K562 (cell line): ENCODE measurements around the gene ADAM19. TPM values are rescaled to one million over a fixed set of nuclear protein-coding genes. Genes with fewer than 3 reads are reported as not detected.

Experiments
- BRF1 ChIP-seq: IDR thresholded peaks from 3 replicates; pipeline ENCODE4 v1.6.1; 2011; ENCODE audit warnings: borderline replicate concordance, mild to moderate bottlenecking; ENCODE audit not compliant: insufficient read length; ENCODE audit errors: extremely low read depth
- FOXP1 ChIP-seq: sonication (generic); formaldehyde crosslinking; IDR thresholded peaks from 2 replicates; pipeline ENCODE4 v1.8.0; 2022; ENCODE audit warnings: mild to moderate bottlenecking, missing genetic modification reagents
- NFIC ChIP-seq: fragments of 450-650 bp; IDR thresholded peaks from 2 replicates; pipeline ENCODE4 v1.6.1; 2017; ENCODE audit warnings: mild to moderate bottlenecking, inconsistent platforms
- TAF1 ChIP-seq: IDR thresholded peaks from 2 replicates; pipeline ENCODE4 v1.6.1; 2011; ENCODE audit warnings: mild to moderate bottlenecking, low read length, moderate library complexity; ENCODE audit not compliant: insufficient read depth, control insufficient read depth, severe bottlenecking; ENCODE audit errors: extremely low read depth
- TCF7 ChIP-seq: sonication (generic); IDR thresholded peaks from 2 replicates; pipeline ENCODE4 v1.6.1; 2016; ENCODE audit warnings: antibody characterized with exemption, borderline replicate concordance
- TGIF2 ChIP-seq: sonication (generic); formaldehyde crosslinking; IDR thresholded peaks from 2 replicates; pipeline ENCODE4 v1.8.1; 2022; ENCODE audit warnings: mild to moderate bottlenecking, missing genetic modification reagents, moderate library complexity
- ZNF134 ChIP-seq: fragments of 250-450 bp; sonication (Bioruptor Pico); conservative IDR thresholded peaks from 2 replicates; pipeline ENCODE4 v1.4.0; 2020
- ZNF384 ChIP-seq: IDR thresholded peaks from 2 replicates; pipeline ENCODE4 v1.6.1; 2012; ENCODE audit warnings: low read depth, low read length, improper control_type of control experiment
- ZNF75A ChIP-seq: fragments of 450-650 bp; formaldehyde crosslinking; IDR thresholded peaks from 2 replicates; pipeline ENCODE4 v1.4.0; 2020; ENCODE audit warnings: mild to moderate bottlenecking
- polyA plus RNA-seq, 8 experiments: library from polyadenylated mRNA; depleted of rRNA in 4 of 8; stranded (reverse) in 5 of 8; unstranded in 3 of 8; fragments of >200 nt; fragmentation: Nextera tagmentation in 2 of 8; fragmentation: Illumina TruSeq in 1 of 8; extraction: Ambion mirVana in 2 of 8; extraction: Trizol in 1 of 8; gene quantifications; 2 replicates each; pipeline versions ENCODE4 v1.2.1 to v1.2.3, GENCODE V29; 2011 to 2014; ENCODE audit warnings: inconsistent platforms in 1 of 8, missing spikeins in 1 of 8
- total RNA-seq, 7 experiments: library from RNA; depleted of rRNA in 6 of 7; stranded (reverse); fragments of >200 nt in 6 of 7; fragmentation: Illumina TruSeq in 2 of 7; extraction: Trizol in 2 of 7; gene quantifications; 2 replicates each; pipeline versions ENCODE4 v1.2.1 to v1.2.3, GENCODE V29; 2011 to 2021; ENCODE audit warnings: low replicate concordance in 1 of 7
- TF ChIP-seq, protein P1 (sequence below): fragments of 250-450 bp; sonication (Bioruptor Pico); IDR thresholded peaks from 2 replicates; pipeline ENCODE4 v1.9.0; 2021; ENCODE audit warnings: mild to moderate bottlenecking
- TF ChIP-seq, protein P2 (sequence below): sonication (generic); formaldehyde crosslinking; IDR thresholded peaks from 2 replicates; pipeline ENCODE4 v1.8.1; 2023; ENCODE audit warnings: mild to moderate bottlenecking, missing genetic modification reagents
- TF ChIP-seq, protein P3 (sequence below): fragments of 200-600 bp; sonication (generic); IDR thresholded peaks from one replicate; pipeline ENCODE4 v1.6.1; 2012; ENCODE audit warnings: mild to moderate bottlenecking, low read depth, low read length, inconsistent platforms
- TF ChIP-seq, protein P4 (sequence below): sonication (generic); formaldehyde crosslinking; IDR thresholded peaks from 2 replicates; pipeline ENCODE4 v1.8.0; 2023; ENCODE audit warnings: mild to moderate bottlenecking, missing genetic modification reagents

Gene ADAM19
- total and polyA plus RNA-seq, 9 of the 15 experiments (the other 6 are each of a cell fraction or from before 2014, with no cell fraction given), result 0.11 to 1.1 (median 0.43) TPM

DNA sequence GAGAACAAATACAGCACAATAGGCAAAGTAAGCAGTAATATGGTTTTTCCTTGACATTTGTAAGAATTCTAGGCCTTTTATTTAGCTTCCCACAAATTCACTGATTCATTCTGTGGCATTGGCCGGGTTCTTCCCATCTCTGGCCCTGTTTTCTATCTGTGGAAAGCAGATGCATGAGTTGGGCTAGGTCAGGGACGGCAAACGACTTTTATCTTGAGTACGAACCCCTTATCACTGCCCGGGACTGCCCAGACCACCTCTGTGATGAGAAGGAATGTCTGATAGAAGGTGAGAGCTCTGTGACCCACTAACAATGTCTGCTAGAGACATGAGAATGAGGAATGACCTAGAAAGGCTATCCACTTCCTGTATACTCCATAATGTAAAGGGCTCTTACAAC, 35.4 kb upstream of the ADAM19 start (continued):
- TF ChIP-seq, protein P1, sequence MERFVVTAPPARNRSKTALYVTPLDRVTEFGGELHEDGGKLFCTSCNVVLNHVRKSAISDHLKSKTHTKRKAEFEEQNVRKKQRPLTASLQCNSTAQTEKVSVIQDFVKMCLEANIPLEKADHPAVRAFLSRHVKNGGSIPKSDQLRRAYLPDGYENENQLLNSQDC (CRISPR knock-in tag), result no peak
- TF ChIP-seq TAF1, result no peak
- TF ChIP-seq ZNF134 (CRISPR knock-in tag), result no peak
- TF ChIP-seq, protein P2, sequence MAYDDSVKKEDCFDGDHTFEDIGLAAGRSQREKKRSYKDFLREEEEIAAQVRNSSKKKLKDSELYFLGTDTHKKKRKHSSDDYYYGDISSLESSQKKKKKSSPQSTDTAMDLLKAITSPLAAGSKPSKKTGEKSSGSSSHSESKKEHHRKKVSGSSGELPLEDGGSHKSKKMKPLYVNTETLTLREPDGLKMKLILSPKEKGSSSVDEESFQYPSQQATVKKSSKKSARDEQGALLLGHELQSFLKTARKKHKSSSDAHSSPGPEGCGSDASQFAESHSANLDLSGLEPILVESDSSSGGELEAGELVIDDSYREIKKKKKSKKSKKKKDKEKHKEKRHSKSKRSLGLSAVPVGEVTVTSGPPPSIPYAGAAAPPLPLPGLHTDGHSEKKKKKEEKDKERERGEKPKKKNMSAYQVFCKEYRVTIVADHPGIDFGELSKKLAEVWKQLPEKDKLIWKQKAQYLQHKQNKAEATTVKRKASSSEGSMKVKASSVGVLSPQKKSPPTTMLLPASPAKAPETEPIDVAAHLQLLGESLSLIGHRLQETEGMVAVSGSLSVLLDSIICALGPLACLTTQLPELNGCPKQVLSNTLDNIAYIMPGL (CRISPR knock-in tag), result no peak
- TF ChIP-seq NFIC, result peak; percentile 89
- TF ChIP-seq, protein P3, sequence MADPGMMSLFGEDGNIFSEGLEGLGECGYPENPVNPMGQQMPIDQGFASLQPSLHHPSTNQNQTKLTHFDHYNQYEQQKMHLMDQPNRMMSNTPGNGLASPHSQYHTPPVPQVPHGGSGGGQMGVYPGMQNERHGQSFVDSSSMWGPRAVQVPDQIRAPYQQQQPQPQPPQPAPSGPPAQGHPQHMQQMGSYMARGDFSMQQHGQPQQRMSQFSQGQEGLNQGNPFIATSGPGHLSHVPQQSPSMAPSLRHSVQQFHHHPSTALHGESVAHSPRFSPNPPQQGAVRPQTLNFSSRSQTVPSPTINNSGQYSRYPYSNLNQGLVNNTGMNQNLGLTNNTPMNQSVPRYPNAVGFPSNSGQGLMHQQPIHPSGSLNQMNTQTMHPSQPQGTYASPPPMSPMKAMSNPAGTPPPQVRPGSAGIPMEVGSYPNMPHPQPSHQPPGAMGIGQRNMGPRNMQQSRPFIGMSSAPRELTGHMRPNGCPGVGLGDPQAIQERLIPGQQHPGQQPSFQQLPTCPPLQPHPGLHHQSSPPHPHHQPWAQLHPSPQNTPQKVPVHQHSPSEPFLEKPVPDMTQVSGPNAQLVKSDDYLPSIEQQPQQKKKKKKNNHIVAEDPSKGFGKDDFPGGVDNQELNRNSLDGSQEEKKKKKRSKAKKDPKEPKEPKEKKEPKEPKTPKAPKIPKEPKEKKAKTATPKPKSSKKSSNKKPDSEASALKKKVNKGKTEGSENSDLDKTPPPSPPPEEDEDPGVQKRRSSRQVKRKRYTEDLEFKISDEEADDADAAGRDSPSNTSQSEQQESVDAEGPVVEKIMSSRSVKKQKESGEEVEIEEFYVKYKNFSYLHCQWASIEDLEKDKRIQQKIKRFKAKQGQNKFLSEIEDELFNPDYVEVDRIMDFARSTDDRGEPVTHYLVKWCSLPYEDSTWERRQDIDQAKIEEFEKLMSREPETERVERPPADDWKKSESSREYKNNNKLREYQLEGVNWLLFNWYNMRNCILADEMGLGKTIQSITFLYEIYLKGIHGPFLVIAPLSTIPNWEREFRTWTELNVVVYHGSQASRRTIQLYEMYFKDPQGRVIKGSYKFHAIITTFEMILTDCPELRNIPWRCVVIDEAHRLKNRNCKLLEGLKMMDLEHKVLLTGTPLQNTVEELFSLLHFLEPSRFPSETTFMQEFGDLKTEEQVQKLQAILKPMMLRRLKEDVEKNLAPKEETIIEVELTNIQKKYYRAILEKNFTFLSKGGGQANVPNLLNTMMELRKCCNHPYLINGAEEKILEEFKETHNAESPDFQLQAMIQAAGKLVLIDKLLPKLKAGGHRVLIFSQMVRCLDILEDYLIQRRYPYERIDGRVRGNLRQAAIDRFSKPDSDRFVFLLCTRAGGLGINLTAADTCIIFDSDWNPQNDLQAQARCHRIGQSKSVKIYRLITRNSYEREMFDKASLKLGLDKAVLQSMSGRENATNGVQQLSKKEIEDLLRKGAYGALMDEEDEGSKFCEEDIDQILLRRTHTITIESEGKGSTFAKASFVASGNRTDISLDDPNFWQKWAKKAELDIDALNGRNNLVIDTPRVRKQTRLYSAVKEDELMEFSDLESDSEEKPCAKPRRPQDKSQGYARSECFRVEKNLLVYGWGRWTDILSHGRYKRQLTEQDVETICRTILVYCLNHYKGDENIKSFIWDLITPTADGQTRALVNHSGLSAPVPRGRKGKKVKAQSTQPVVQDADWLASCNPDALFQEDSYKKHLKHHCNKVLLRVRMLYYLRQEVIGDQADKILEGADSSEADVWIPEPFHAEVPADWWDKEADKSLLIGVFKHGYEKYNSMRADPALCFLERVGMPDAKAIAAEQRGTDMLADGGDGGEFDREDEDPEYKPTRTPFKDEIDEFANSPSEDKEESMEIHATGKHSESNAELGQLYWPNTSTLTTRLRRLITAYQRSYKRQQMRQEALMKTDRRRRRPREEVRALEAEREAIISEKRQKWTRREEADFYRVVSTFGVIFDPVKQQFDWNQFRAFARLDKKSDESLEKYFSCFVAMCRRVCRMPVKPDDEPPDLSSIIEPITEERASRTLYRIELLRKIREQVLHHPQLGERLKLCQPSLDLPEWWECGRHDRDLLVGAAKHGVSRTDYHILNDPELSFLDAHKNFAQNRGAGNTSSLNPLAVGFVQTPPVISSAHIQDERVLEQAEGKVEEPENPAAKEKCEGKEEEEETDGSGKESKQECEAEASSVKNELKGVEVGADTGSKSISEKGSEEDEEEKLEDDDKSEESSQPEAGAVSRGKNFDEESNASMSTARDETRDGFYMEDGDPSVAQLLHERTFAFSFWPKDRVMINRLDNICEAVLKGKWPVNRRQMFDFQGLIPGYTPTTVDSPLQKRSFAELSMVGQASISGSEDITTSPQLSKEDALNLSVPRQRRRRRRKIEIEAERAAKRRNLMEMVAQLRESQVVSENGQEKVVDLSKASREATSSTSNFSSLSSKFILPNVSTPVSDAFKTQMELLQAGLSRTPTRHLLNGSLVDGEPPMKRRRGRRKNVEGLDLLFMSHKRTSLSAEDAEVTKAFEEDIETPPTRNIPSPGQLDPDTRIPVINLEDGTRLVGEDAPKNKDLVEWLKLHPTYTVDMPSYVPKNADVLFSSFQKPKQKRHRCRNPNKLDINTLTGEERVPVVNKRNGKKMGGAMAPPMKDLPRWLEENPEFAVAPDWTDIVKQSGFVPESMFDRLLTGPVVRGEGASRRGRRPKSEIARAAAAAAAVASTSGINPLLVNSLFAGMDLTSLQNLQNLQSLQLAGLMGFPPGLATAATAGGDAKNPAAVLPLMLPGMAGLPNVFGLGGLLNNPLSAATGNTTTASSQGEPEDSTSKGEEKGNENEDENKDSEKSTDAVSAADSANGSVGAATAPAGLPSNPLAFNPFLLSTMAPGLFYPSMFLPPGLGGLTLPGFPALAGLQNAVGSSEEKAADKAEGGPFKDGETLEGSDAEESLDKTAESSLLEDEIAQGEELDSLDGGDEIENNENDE, result no peak
- TF ChIP-seq FOXP1 (CRISPR knock-in tag), result no peak
- TF ChIP-seq, protein P4, sequence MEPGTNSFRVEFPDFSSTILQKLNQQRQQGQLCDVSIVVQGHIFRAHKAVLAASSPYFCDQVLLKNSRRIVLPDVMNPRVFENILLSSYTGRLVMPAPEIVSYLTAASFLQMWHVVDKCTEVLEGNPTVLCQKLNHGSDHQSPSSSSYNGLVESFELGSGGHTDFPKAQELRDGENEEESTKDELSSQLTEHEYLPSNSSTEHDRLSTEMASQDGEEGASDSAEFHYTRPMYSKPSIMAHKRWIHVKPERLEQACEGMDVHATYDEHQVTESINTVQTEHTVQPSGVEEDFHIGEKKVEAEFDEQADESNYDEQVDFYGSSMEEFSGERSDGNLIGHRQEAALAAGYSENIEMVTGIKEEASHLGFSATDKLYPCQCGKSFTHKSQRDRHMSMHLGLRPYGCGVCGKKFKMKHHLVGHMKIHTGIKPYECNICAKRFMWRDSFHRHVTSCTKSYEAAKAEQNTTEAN, result no peak
- TF ChIP-seq ZNF384, result 0 out of 2 replicates have a peak, but pooled peaks have one; percentile 11
- TF ChIP-seq BRF1, result no peak
- 0 out of 2 replicates have a peak, but pooled peaks have one; percentile 46 for TF ChIP-seq TCF7
- TF ChIP-seq ZNF75A (CRISPR knock-in tag), result no peak
- TF ChIP-seq TGIF2 (CRISPR knock-in tag), result no peak
